ENCODE data around the gene SH3TC2. TPM values are rescaled to one million over a fixed set of nuclear protein-coding genes. Genes with fewer than 3 reads are reported as not detected.

Gene SH3TC2
- total RNA-seq, 2 donors from 2014 or later, result 0.27 to 0.75 TPM

DNA sequence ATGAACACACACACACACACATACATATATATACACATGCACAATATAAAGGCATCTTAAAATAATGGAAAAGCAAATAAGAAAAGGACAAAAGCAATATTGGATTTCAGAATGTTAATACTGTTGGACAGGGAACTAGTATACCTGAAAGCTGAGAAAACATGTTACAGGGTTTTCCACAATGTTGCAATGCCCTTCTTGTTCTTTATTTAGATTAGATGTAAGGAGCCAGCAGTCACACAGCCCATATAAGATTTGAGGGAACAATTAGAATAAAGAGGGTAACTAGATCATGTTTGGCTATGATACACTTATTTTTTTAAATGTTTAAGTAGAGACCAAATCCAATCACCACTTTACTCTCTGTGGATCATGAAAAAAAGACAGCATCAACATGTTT, 61.7 kb downstream of the SH3TC2 start:
- H3K9ac ChIP-seq (ENCODE audit: extremely low read depth, low read length, poor library complexity, severe bottlenecking), result no peak overlapping the region
- Mint-ChIP-seq H3K9me3 (no peaks in the 10 kb centered on the region), H3K4me1 (peaks cover 12% of the 10 kb centered on the region), H3K36me3 (ENCODE audit: low read depth) (no peaks in the 10 kb centered on the region), H3K27me3 (ENCODE audit: insufficient read depth) (peaks cover 18% of the 10 kb centered on the region), H3K27ac (no peak overlapping the region), H3K4me3 (no peak overlapping the region)
- H3K9me3 ChIP-seq (ENCODE audit: control insufficient read depth, low read length), result no peaks in the 10 kb centered on the region
- peaks cover 7% of the 10 kb centered on the region for H3K27me3 ChIP-seq (ENCODE audit: control insufficient read depth, insufficient read depth, low read length, poor library complexity, severe bottlenecking)
- H3K36me3 ChIP-seq (ENCODE audit: control insufficient read depth, insufficient read depth, low read length), result no peaks in the 10 kb centered on the region
- no peaks in the 10 kb centered on the region for H3K4me1 ChIP-seq (ENCODE audit: control insufficient read depth, insufficient read depth, low read length)
- H3K27ac ChIP-seq (ENCODE audit: low read depth, low read length), result no peak overlapping the region
- no peak for DNase-seq
- TF ChIP-seq, protein P1, sequence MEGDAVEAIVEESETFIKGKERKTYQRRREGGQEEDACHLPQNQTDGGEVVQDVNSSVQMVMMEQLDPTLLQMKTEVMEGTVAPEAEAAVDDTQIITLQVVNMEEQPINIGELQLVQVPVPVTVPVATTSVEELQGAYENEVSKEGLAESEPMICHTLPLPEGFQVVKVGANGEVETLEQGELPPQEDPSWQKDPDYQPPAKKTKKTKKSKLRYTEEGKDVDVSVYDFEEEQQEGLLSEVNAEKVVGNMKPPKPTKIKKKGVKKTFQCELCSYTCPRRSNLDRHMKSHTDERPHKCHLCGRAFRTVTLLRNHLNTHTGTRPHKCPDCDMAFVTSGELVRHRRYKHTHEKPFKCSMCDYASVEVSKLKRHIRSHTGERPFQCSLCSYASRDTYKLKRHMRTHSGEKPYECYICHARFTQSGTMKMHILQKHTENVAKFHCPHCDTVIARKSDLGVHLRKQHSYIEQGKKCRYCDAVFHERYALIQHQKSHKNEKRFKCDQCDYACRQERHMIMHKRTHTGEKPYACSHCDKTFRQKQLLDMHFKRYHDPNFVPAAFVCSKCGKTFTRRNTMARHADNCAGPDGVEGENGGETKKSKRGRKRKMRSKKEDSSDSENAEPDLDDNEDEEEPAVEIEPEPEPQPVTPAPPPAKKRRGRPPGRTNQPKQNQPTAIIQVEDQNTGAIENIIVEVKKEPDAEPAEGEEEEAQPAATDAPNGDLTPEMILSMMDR (conservative IDR thresholded peaks at IDR 0.05), result no peak
- H3K4me3 ChIP-seq (ENCODE audit: low read length), result no peak overlapping the region

- no peak for DNase-seq
- Mint-ChIP-seq H3K36me3 (ENCODE audit: low read depth) (no peaks in the 10 kb centered on the region), H3K4me3 (no peak overlapping the region), H3K27ac (no peak overlapping the region), H3K9me3 (no peaks in the 10 kb centered on the region), H3K27me3 (ENCODE audit: insufficient read depth) (peaks cover 20% of the 10 kb centered on the region), H3K4me1 (peaks cover 12% of the 10 kb centered on the region)
- H3K27me3 ChIP-seq (ENCODE audit: control insufficient read depth, insufficient read depth, low read length, poor library complexity, severe bottlenecking), result peaks cover 9% of the 10 kb centered on the region
- WGBS, 2 experiments (ENCODE audit: insufficient coverage in 1 of 2, insufficient read length in 1 of 2), result 92 to 96% methylated on average over 3 of the region's 3 CpGs
- no peak overlapping the region for H3K4me3 ChIP-seq (ENCODE audit: low read length)
- no peaks in the 10 kb centered on the region for H3K4me1 ChIP-seq (ENCODE audit: control insufficient read depth, insufficient read depth, low read length)
- no peaks in the 10 kb centered on the region for H3K9me3 ChIP-seq (ENCODE audit: control insufficient read depth, low read length)
- no peak overlapping the region for H3K9ac ChIP-seq (ENCODE audit: extremely low read depth, low read length, poor library complexity, severe bottlenecking)
- TF ChIP-seq, protein P1 (conservative IDR thresholded peaks at IDR 0.05), result no peak
- H3K36me3 ChIP-seq (ENCODE audit: control insufficient read depth, insufficient read depth, low read length), result no peaks in the 10 kb centered on the region
- H3K27ac ChIP-seq (ENCODE audit: low read depth, low read length), result no peak overlapping the region
Observed at GRCh38 chr5:148999741-149000140, 63.1 kb downstream of the SH3TC2 start.

DNA sequence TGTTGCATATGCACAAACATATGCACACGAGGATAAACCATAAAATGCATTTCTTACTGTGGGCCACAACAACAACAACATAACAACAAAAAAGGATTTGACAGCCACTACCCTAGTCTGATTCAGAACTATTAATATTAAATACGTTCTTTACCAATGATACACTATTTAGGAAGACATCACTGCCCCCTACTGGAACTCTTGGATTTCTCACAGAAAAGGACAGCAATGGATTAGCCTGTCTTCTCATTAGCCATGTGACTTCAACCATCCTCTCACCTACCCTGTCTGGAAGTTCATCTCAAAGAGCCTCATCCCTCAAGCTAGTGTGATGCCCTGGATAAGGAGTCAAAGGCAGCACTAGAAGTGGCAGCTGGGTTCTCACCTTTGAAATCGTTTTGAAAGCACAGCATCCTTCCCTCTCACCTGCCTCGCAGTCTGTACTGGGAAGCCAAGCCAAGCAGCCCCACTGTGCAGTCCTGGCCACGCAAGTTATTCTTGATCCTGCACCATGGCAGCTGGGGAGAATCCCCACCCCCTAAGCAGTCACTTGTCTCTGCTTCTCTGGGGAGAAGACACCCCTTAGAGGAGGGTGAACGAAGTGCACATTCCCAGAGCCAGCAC, 64.6 kb downstream of the SH3TC2 start:
- Mint-ChIP-seq H3K27me3 (ENCODE audit: insufficient read depth) (peaks cover 20% of the 10 kb centered on the region), H3K9me3 (no peaks in the 10 kb centered on the region), H3K4me3 (no peak overlapping the region), H3K27ac (no peak overlapping the region), H3K36me3 (ENCODE audit: low read depth) (no peaks in the 10 kb centered on the region), H3K4me1 (peaks cover 12% of the 10 kb centered on the region)
- Histone ChIP-seq H3K27me3 (ENCODE audit: control insufficient read depth, insufficient read depth, low read length, poor library complexity, severe bottlenecking) (peaks cover 9% of the 10 kb centered on the region), H3K4me1 (ENCODE audit: control insufficient read depth, insufficient read depth, low read length) (no peaks in the 10 kb centered on the region), H3K4me3 (ENCODE audit: low read length) (no peak overlapping the region), H3K27ac (ENCODE audit: low read depth, low read length) (no peak overlapping the region), H3K9me3 (ENCODE audit: control insufficient read depth, low read length) (no peaks in the 10 kb centered on the region), H3K36me3 (ENCODE audit: control insufficient read depth, insufficient read depth, low read length) (no peaks in the 10 kb centered on the region), H3K9ac (ENCODE audit: extremely low read depth, low read length, poor library complexity, severe bottlenecking) (no peak overlapping the region)
- 14 to 63% methylated on average over 1 to 6 of the region's 6 CpGs for WGBS, 2 experiments (ENCODE audit: insufficient coverage in 1 of 2, insufficient read length in 1 of 2)
- DNase-seq, result peak; percentile 69
- TF ChIP-seq, protein P1 (conservative IDR thresholded peaks at IDR 0.05), result peak; percentile 87

Data from endodermal cell (in vitro differentiated cells).